GM12875 (cell line): Measurements from ENCODE around the gene TM9SF1.

Experiments used
- H3K4me3 ChIP-seq: one replicate; pipeline ENCODE4 v1.5.1; 2011; ENCODE audit warnings: low read depth, low read length, control low read depth
- TF ChIP-seq, protein P1 (sequence below): IDR thresholded peaks from 2 replicates; pipeline ENCODE4 v1.5.1; 2011; ENCODE audit warnings: low read depth, mild to moderate bottlenecking, control low read depth, inconsistent platforms, low read length, moderate library complexity, borderline replicate concordance; ENCODE audit not compliant: insufficient read depth

Gene TM9SF1

DNA sequence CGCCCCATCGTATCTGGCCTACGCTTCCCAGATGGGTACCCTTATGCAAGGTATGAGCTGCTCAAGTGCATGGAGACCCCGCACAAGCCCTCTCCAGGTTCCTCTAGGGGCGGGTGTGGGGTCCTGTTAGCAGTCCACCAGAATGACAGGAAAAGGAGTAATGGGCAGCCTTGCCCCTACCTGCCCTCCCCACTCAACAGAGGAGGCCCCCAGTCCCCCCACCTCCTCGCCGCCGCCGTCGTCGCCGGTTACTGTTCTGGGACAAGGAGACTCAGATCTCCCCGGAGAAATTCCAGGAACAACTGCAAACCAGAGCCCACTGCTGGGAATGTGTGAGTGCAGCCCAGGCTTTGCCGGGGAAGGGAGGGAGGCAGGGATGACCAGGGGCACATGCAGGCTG is 17.4 kb downstream of the TM9SF1 start:
- TF ChIP-seq, protein P1, sequence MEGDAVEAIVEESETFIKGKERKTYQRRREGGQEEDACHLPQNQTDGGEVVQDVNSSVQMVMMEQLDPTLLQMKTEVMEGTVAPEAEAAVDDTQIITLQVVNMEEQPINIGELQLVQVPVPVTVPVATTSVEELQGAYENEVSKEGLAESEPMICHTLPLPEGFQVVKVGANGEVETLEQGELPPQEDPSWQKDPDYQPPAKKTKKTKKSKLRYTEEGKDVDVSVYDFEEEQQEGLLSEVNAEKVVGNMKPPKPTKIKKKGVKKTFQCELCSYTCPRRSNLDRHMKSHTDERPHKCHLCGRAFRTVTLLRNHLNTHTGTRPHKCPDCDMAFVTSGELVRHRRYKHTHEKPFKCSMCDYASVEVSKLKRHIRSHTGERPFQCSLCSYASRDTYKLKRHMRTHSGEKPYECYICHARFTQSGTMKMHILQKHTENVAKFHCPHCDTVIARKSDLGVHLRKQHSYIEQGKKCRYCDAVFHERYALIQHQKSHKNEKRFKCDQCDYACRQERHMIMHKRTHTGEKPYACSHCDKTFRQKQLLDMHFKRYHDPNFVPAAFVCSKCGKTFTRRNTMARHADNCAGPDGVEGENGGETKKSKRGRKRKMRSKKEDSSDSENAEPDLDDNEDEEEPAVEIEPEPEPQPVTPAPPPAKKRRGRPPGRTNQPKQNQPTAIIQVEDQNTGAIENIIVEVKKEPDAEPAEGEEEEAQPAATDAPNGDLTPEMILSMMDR: no peak

DNA sequence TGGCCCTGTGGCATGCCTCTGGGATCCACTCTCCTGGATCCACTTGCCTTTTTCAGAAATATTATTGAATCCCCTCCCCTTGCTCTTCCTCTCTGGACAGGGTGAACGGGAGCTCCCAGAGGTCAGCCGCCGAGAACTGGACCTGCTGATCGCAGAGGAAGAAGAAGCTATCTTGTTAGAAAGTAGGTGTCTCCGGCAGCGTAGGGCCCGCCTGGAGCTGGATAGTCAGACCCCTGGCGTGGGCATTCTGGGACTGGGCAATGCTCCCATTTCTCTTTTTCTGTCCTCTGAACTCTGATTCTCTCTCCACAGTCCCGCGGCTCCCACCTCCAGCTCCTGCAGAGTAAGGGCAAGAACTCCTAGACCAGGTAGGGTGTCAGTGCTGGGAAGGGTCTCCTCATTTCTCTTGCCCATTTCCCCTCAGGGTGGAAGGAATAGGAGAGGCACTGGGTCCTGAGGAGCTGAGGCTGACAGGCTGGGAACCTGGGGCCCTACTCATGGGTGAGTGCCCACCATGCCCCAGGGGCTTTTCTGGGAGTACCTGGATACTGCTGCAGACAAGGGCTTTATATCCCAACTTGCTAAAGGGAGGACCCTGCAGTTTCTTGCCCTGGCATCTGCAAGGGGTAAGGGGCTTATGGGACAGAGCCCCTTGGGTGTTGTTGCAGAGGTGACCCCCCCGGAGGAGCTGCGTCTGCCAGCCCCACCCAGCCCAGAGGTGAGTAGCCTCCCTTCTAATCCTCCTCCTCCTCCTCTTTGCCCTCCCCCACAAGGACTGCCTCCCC is 18.0 kb downstream of the TM9SF1 start:
- no peak overlapping the region for H3K4me3 ChIP-seq
- TF ChIP-seq, protein P1: no peak

More for the DNA sequence above, 17.4 kb downstream of the TM9SF1 start:
- H3K4me3 ChIP-seq: no peak overlapping the region

DNA sequence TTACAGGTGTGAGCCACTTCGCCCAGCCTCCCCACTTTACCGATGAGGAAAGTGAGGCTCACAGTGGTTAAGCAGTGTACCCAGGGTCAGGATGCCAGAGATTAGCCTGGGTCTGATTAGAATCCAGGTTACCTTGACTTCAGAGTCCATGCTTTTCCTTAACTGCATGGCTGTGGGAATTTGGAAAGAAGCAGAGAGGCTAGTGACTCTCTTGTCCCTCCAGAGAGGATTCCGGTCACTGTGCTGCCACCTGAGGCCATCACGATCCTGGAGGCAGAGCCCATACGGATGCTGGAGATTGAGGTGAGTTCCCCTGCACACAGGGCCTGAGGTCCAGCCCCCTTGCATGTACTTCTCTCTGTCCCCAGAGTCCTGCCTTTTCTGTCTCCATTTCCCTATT is 18.6 kb downstream of the TM9SF1 start:
- TF ChIP-seq, protein P1: no peak

DNA sequence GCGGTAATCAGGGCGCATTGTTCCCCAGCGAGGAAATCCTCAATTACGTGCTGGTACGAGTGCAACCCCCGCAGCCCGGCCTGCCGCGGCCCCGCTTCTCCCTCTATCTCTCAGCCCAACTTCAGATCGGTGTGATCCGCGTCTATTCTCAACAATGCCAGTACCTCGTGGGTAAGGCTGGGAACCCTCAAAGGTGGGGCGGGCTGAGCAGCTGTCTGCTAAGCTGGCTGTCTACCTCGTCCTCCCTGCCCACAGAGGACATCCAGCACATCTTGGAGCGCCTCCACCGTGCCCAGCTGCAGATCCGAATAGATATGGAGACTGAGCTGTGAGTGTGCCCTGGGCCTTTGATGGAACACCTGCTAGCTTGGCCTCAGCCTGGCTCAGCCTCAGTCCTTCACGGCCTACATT is 22.4 kb downstream of the TM9SF1 start:
- peak overlapping the region; percentile 72 for H3K4me3 ChIP-seq
- TF ChIP-seq, protein P1: no peak

More for the DNA sequence above, 18.6 kb downstream of the TM9SF1 start:
- H3K4me3 ChIP-seq: no peak overlapping the region

DNA sequence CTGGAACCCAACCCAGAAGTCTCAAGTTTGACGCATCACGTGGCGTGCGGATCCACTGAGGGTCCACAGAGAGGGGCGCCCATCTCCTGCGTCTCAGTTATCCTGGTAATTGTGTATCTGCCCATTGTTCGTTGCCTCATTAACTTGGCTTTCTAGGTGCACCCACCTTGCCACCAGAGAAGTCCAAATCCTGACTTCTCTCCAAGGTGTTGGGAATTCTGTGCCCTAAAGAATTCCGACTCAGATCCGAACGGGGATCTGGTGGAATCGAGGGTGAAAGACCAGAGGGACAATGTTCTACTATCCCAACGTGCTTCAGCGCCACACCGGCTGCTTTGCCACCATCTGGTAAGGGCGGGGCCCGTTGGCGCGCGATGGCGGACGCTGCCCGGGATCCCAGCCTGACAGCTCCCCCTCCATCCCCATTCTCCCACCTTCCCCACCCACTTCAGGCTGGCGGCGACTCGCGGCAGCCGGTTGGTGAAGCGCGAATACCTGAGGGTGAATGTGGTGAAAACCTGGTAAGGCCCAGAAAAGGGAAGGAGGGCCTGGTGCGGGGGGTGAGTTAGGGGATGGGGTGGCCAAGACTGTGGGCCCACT is 22.9 kb downstream of the TM9SF1 start:
- peak overlapping the region; percentile 72 for H3K4me3 ChIP-seq
- TF ChIP-seq, protein P1: no peak

DNA sequence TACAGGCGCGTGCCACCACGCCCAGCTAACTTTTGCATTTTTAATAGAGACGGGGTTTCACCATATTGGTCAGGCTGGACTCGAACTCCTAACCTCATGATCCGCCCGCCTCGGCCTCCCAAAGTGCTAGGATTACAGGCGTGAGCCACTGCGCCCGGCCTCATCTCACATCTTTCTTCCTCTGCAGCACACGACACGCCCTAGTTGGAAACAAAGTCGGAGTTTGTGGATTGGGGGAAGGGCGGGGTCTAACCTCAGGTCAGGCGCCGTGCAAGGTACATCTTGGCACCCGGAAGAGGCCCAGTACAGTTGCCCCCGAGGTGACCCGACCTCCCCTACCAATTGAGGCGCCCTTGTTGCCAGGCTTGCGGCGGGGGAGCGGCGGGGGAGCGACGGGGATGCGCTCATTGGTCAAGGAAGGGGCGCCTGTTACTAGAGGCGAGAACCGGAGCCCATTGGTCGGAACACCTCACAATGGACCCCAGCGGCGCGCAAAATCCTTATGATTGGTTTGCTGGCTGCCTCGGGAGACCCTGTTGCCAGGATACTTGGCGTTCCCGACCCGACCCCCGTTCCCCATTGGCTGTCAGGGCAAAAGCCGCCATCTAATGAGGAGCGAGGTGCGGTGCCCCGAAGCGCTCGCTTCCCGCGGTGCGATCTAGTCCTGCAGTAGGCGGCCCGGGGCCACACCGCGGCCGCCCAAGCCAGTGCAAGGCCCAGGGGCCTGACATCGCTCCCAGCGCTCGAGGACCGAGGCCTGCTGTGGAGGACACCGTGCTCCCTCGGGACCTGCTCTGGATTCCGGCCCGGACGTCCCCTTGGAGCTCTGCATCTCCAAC is 23.6 kb downstream of the TM9SF1 start, which contains the start of gene REC8:
Gene REC8 (plus strand): TSS at position 659 of the 839 bp plus-strand sequence. CDS start 473 bp downstream, outside the sequence.
- peak within 1 kb of the TSS; percentile 72 for H3K4me3 ChIP-seq

More for the DNA sequence above, 23.6 kb downstream of the TM9SF1 start, which contains the start of gene REC8:
- TF ChIP-seq, protein P1: no peak
